ENCODE data around the gene FRMD3. TPM values are rescaled to one million over a fixed set of nuclear protein-coding genes. Genes with fewer than 3 reads are reported as not detected.

FRMD3 gene
- total RNA-seq, 1 donor from 2014 or later, result 8.0 TPM

DNA sequence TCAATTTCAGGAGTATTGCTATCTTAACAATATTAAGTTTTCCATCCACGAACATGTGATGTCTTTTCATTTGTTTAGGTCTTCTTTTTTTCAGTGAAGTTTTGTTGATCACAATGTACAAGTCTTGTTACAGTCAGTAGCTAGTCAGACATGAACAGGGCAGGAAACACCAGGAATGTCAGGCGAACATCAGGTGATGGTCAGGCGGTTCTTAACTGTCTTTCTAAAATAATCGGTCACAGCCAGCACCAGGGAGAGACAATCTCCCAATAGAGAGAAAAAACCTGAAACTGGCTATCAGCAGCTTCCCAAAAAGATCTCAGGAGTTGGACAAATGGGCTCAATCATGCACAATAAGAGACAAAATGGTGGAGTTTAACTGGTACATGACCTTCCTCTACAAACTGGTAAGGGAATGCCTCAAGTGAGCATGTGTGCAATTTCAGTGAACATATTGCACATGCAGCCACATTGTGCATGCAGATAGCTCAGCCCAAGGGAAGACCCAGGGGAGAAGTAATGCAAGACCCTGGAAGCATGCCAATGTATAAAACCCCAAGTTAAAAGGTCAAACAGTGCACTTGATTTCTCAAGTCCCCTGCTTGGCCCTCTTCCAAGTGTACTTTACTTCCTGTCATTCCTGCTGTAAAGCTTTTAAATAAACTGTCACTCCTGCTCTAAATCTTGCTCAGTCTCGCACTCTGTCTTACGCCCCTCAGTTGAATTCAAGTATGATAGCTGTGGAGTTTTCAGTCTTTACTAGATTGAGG, 299.1 kb downstream of the FRMD3 start:
- H3K4me1 Mint-ChIP-seq (ENCODE audit: unreplicated experiment), result peaks cover 33% of the 10 kb centered on the region
- no peak overlapping the region for H3K27ac Mint-ChIP-seq
- H3K27me3 Mint-ChIP-seq, result no peaks in the 10 kb centered on the region
- TF ChIP-seq, protein P1, sequence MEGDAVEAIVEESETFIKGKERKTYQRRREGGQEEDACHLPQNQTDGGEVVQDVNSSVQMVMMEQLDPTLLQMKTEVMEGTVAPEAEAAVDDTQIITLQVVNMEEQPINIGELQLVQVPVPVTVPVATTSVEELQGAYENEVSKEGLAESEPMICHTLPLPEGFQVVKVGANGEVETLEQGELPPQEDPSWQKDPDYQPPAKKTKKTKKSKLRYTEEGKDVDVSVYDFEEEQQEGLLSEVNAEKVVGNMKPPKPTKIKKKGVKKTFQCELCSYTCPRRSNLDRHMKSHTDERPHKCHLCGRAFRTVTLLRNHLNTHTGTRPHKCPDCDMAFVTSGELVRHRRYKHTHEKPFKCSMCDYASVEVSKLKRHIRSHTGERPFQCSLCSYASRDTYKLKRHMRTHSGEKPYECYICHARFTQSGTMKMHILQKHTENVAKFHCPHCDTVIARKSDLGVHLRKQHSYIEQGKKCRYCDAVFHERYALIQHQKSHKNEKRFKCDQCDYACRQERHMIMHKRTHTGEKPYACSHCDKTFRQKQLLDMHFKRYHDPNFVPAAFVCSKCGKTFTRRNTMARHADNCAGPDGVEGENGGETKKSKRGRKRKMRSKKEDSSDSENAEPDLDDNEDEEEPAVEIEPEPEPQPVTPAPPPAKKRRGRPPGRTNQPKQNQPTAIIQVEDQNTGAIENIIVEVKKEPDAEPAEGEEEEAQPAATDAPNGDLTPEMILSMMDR (conservative IDR thresholded peaks at IDR 0.05), result no peak
- no peak overlapping the region for H3K4me3 Mint-ChIP-seq
- H3K9me3 Mint-ChIP-seq, result peaks cover 7% of the 10 kb centered on the region
- no peak for DNase-seq (ENCODE audit: extremely low spot score, unreplicated experiment)
- H3K36me3 Mint-ChIP-seq, result no peaks in the 10 kb centered on the region

- Mint-ChIP-seq H3K27ac (no peak overlapping the region), H3K4me3 (no peak overlapping the region), H3K4me1 (ENCODE audit: unreplicated experiment) (peaks cover 24% of the 10 kb centered on the region), H3K36me3 (no peaks in the 10 kb centered on the region), H3K9me3 (no peaks in the 10 kb centered on the region), H3K27me3 (no peaks in the 10 kb centered on the region)
- TF ChIP-seq, protein P1 (conservative IDR thresholded peaks at IDR 0.05), result no peak
- no peak for DNase-seq (ENCODE audit: extremely low spot score, unreplicated experiment)
Observed at GRCh38 chr9:83236029-83236696, 302.0 kb downstream of the FRMD3 start.

DNA sequence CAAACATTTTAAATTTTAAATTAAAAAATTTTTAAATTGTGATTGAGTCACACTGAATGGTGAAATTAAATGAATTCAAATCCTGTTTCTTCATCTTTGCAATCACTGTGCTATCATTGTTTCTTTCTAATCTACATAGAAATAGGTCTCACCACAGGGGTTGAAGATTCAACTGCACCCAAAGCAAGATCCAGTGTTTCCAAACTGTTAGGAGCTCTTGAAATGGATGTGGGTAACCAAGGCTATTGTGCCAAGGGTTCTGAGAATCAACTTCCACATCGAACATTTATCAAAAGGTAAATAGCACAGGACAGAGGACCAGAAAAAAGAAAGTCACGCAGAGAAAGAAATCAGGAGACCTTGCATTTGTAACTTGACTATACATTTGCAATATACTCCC, 302.7 kb downstream of the FRMD3 start:
- Mint-ChIP-seq H3K27ac (no peak overlapping the region), H3K4me1 (ENCODE audit: unreplicated experiment) (peaks cover 18% of the 10 kb centered on the region), H3K9me3 (peaks cover under 1% of the 10 kb centered on the region), H3K27me3 (no peaks in the 10 kb centered on the region), H3K4me3 (no peak overlapping the region), H3K36me3 (no peaks in the 10 kb centered on the region)
- TF ChIP-seq, protein P1 (conservative IDR thresholded peaks at IDR 0.05), result no peak
- DNase-seq (ENCODE audit: extremely low spot score, unreplicated experiment), result no peak

DNA sequence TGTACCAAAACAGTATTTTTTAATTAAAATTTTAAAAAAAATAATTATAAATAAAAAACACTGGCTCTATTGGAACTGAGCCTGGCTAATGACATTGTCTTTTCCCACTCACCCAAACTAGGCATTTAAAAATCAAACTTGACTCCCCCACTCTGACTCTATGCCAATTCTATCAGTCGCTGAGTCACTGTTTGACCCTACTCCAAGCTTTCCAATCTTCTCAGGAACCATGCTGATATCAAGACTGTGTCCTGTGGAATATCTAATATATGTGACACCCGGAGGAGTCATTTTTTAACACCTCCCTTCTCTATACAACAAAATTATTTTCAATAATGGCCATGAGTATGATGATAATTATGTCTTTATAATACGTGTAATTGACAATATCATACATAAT, 303.7 kb downstream of the FRMD3 start:
- H3K27me3 Mint-ChIP-seq, result no peaks in the 10 kb centered on the region
- H3K4me1 Mint-ChIP-seq (ENCODE audit: unreplicated experiment), result peaks cover 9% of the 10 kb centered on the region
- no peak overlapping the region for H3K4me3 Mint-ChIP-seq
- H3K9me3 Mint-ChIP-seq, result peaks cover 7% of the 10 kb centered on the region
- H3K27ac Mint-ChIP-seq, result no peak overlapping the region
- TF ChIP-seq, protein P1 (conservative IDR thresholded peaks at IDR 0.05), result no peak
- no peaks in the 10 kb centered on the region for H3K36me3 Mint-ChIP-seq
- DNase-seq (ENCODE audit: extremely low spot score, unreplicated experiment), result no peak

- peaks cover under 1% of the 10 kb centered on the region for H3K4me1 Mint-ChIP-seq (ENCODE audit: unreplicated experiment)
- peaks cover 7% of the 10 kb centered on the region for H3K9me3 Mint-ChIP-seq
- no peaks in the 10 kb centered on the region for H3K27me3 Mint-ChIP-seq
- no peak overlapping the region for H3K27ac Mint-ChIP-seq
- DNase-seq (ENCODE audit: extremely low spot score, unreplicated experiment), result no peak
- H3K36me3 Mint-ChIP-seq, result no peaks in the 10 kb centered on the region
- TF ChIP-seq, protein P1 (conservative IDR thresholded peaks at IDR 0.05), result no peak
- no peak overlapping the region for H3K4me3 Mint-ChIP-seq
Observed at GRCh38 chr9:83233647-83234046, 304.6 kb downstream of the FRMD3 start.
